ENCODE results near the gene NAA80. TPM values are rescaled to one million over a fixed set of nuclear protein-coding genes. Genes with fewer than 3 reads are reported as not detected.

Gene NAA80
- total and polyA plus RNA-seq, 10 of the 15 experiments (the other 5 are each of a cell fraction or from before 2014, with no cell fraction given) = 0.48 to 12.7 (median 6.7) TPM

- RAD21 ChIA-PET (ENCODE audit: unreplicated experiment) = no interaction called here
- Histone ChIP-seq H3K27me3 (replicated peaks in 1 of 2; ENCODE audit: control insufficient read depth in 2 of 2, insufficient read depth in 2 of 2, low read length in 1 of 2) (no peaks in the 10 kb centered on the region), H3K27ac (ENCODE audit: control insufficient read depth, insufficient read depth) (peak overlapping the region; percentile 92), H3K9me3 (replicated peaks; ENCODE audit: control insufficient read depth, insufficient read depth, low read length) (no peaks in the 10 kb centered on the region), H3K9ac (ENCODE audit: control insufficient read depth, insufficient read depth, low read length) (peak overlapping the region; percentile 86), H3K4me2 (ENCODE audit: control insufficient read depth, insufficient read depth) (peak overlapping the region; percentile 75), H3K79me2 (ENCODE audit: control insufficient read depth, insufficient read depth, low read length) (peaks cover 59% of the 10 kb centered on the region), H4K20me1 (ENCODE audit: control insufficient read depth, insufficient read depth) (no peaks in the 10 kb centered on the region; the same call in 1 of the 2 replicates), H3K4me3 (peak overlapping the region; percentile 96), H2AFZ (ENCODE audit: control insufficient read depth, low read depth, low read length) (0 out of 2 replicates have a peak overlapping the region, but pooled peaks have one; percentile 57), H3K4me1 (ENCODE audit: control insufficient read depth, insufficient read depth, low read length) (peaks cover 3% of the 10 kb centered on the region; the same call in 1 of the 2 replicates), H3K36me3 (ENCODE audit: control insufficient read depth in 2 of 2, insufficient read depth in 2 of 2, low read length in 1 of 2) (no peaks in the 10 kb centered on the region; a peak in 2 of 4 replicates)
- DNase-seq (ENCODE audit: low read depth, low spot score) (no peak), FAIRE-seq (no peak), ATAC-seq (no peak)
- in situ Hi-C loops (cut with MboI) (loop anchor here (10.0 kb wide), 1 partner anchor 1055 kb away; the partner anchor contains the start of gene RBM15B), intact Hi-C loops (cut with micrococcal nuclease; ENCODE audit: unreplicated experiment) (loop anchor here (5.0 kb wide), 2 partner anchors 42 to 102 kb away; partner anchors contain the start of genes GNAI2, HYAL3 and NAA80)
- CTCF ChIA-PET = interaction anchor here (1.1 to 10.5 kb wide), 4 partner anchors 9 to 41 kb away, joined by 4 to 72 read pairs (median 32); partner anchors contain the start of genes CYB561D2, HYAL2, HYAL3 and NAA80
- SMC1A ChIA-PET (ENCODE audit: uncharacterized antibody, unreplicated experiment) = interaction anchor here (0.7 to 1.6 kb wide), 3 partner anchors 10 to 469 kb away, joined by 3 to 8 read pairs (median 3); partner anchors contain the start of genes CYB561D2 and NPRL2
- no TSS peak for BruUV-seq (replicated peaks)
- WGBS (ENCODE audit: insufficient coverage, insufficient replicate concordance, low lambda C conversion rate, missing lambda C conversion rate) = 15% methylated on average over 14 of the region's 14 CpGs
- POLR2A ChIA-PET = interaction anchor here (0.7 to 7.0 kb wide), 5 partner anchors 10 to 604 kb away, joined by 3 to 84 read pairs (median 27); partner anchors contain the start of genes CYB561D2, GNAI2, NPRL2 and TUSC2
- TF ChIP-seq NR2F1 (conservative IDR thresholded peaks at IDR 0.05) = 0 out of 2 replicates have a peak, but pooled peaks have one; percentile 12
- peak; percentile 25 for TF ChIP-seq MEF2B (IDR thresholded peaks at IDR 0.05; ENCODE audit: partially characterized antibody, poor library complexity, severe bottlenecking)
- no peak for TF ChIP-seq IRF5 (IDR thresholded peaks at IDR 0.05; ENCODE audit: borderline replicate concordance)
These were observed 40.4 kb upstream of the NAA80 start for GRCh38 chr3:50339485-50340146.

Data from GM12878 (cell line).